Astrocyte (in vitro differentiated cells and primary cell): ENCODE data around the gene HSD17B14. TPM values are rescaled to one million over a fixed set of nuclear protein-coding genes. Genes with fewer than 3 reads are reported as not detected.

Source experiments
- DNase-seq: peaks from one replicate; pipeline ENCODE4 v3.0.0-alpha.2; 2010; ENCODE audit warnings: low read depth
- FAIRE-seq: peaks from 2 replicates; lab custom pipeline; 2011; peaks lifted over from hg19 to GRCh38; lab: Jason Lieb, UNC
- H2AFZ ChIP-seq: 2 replicates; pipeline ENCODE4 v1.6.0; 2012; ENCODE audit warnings: low read depth, low read length, inconsistent platforms
- H3K27ac ChIP-seq: 2 replicates; pipeline ENCODE4 v1.5.1; 2011; ENCODE audit warnings: low read depth, low read length, inconsistent platforms
- H3K27me3 ChIP-seq: 2 replicates; pipeline ENCODE4 v1.6.0; 2011; ENCODE audit warnings: low read length, inconsistent platforms; ENCODE audit not compliant: insufficient read depth
- H3K36me3 ChIP-seq: 2 replicates; pipeline ENCODE4 v1.5.1; 2011; ENCODE audit warnings: low read length, inconsistent platforms; ENCODE audit not compliant: insufficient read depth
- H3K4me1 ChIP-seq: 2 replicates; pipeline ENCODE4 v1.5.1; 2011; ENCODE audit warnings: low read length, inconsistent platforms; ENCODE audit not compliant: insufficient read depth
- H3K4me2 ChIP-seq: 2 replicates; pipeline ENCODE4 v1.6.0; 2012; ENCODE audit warnings: low read length, inconsistent platforms
- H3K4me3 ChIP-seq: 2 replicates; pipeline ENCODE4 v1.5.1; 2011; ENCODE audit warnings: low read depth, mild to moderate bottlenecking, low read length, inconsistent platforms; ENCODE audit not compliant: insufficient read depth
- H3K79me2 ChIP-seq: 2 replicates; pipeline ENCODE4 v1.6.0; 2012; ENCODE audit warnings: mild to moderate bottlenecking, low read length, inconsistent platforms; ENCODE audit not compliant: insufficient read depth
- H3K9ac ChIP-seq: 2 replicates; pipeline ENCODE4 v1.6.0; 2012; ENCODE audit warnings: mild to moderate bottlenecking, low read length, inconsistent platforms
- H3K9me3 ChIP-seq: 2 replicates; pipeline ENCODE4 v1.5.1; 2012; ENCODE audit warnings: low read depth, mild to moderate bottlenecking, low read length, inconsistent platforms; ENCODE audit not compliant: insufficient read depth
- H4K20me1 ChIP-seq: 2 replicates; pipeline ENCODE4 v1.6.0; 2012; ENCODE audit warnings: low read length, inconsistent platforms; ENCODE audit not compliant: insufficient read depth
- H3K27ac Mint-ChIP-seq: one replicate; pipeline ENCODE4 v1.8.0; 2021; ENCODE audit warnings: mild to moderate bottlenecking, mixed read lengths; ENCODE audit not compliant: unreplicated experiment
- H3K27me3 Mint-ChIP-seq: one replicate; pipeline ENCODE4 v1.8.0; 2021; ENCODE audit warnings: low read depth, mixed read lengths; ENCODE audit not compliant: unreplicated experiment
- H3K36me3 Mint-ChIP-seq: one replicate; pipeline ENCODE4 v1.8.0; 2021; ENCODE audit warnings: low read depth, mixed read lengths; ENCODE audit not compliant: unreplicated experiment
- H3K4me1 Mint-ChIP-seq: one replicate; pipeline ENCODE4 v1.8.0; 2021; ENCODE audit warnings: low read depth, mixed read lengths; ENCODE audit not compliant: unreplicated experiment
- H3K4me3 Mint-ChIP-seq: one replicate; pipeline ENCODE4 v1.8.0; 2021; ENCODE audit warnings: mild to moderate bottlenecking, moderate library complexity, mixed read lengths; ENCODE audit not compliant: unreplicated experiment
- H3K9me3 Mint-ChIP-seq: one replicate; pipeline ENCODE4 v1.8.0; 2021; ENCODE audit warnings: mild to moderate bottlenecking, mixed read lengths; ENCODE audit not compliant: unreplicated experiment
- EZH2 ChIP-seq: IDR thresholded peaks from 2 replicates; pipeline ENCODE4 v1.6.1; 2012; ENCODE audit warnings: mild to moderate bottlenecking, low read length, inconsistent platforms; ENCODE audit not compliant: insufficient read depth
- total RNA-seq: library from RNA; stranded (reverse); gene quantifications from 2 replicates; pipeline ENCODE4 v1.2.1, GENCODE V29; 2021
- TF ChIP-seq, protein P1 (sequence below): IDR thresholded peaks from 2 replicates; pipeline ENCODE4 v1.5.1; 2011; ENCODE audit warnings: low read depth, mild to moderate bottlenecking, inconsistent platforms, low read length, moderate library complexity; ENCODE audit not compliant: insufficient read depth

The HSD17B14 gene
- total RNA-seq, 1 donor from 2014 or later: 9.7 TPM

- H2AFZ ChIP-seq: no peak overlapping the region
- no peaks in the 10 kb centered on the region for H3K27me3 Mint-ChIP-seq
- H3K36me3 Mint-ChIP-seq: peaks cover 4% of the 10 kb centered on the region
- FAIRE-seq: no peak
- no peak overlapping the region for H3K27ac ChIP-seq
- TF ChIP-seq, protein P1, sequence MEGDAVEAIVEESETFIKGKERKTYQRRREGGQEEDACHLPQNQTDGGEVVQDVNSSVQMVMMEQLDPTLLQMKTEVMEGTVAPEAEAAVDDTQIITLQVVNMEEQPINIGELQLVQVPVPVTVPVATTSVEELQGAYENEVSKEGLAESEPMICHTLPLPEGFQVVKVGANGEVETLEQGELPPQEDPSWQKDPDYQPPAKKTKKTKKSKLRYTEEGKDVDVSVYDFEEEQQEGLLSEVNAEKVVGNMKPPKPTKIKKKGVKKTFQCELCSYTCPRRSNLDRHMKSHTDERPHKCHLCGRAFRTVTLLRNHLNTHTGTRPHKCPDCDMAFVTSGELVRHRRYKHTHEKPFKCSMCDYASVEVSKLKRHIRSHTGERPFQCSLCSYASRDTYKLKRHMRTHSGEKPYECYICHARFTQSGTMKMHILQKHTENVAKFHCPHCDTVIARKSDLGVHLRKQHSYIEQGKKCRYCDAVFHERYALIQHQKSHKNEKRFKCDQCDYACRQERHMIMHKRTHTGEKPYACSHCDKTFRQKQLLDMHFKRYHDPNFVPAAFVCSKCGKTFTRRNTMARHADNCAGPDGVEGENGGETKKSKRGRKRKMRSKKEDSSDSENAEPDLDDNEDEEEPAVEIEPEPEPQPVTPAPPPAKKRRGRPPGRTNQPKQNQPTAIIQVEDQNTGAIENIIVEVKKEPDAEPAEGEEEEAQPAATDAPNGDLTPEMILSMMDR: no peak
- no peak for TF ChIP-seq EZH2
- no peaks in the 10 kb centered on the region for H3K4me1 ChIP-seq
- H4K20me1 ChIP-seq: no peaks in the 10 kb centered on the region
- H3K9me3 Mint-ChIP-seq: no peaks in the 10 kb centered on the region
- peak overlapping the region; percentile 17 for H3K4me3 Mint-ChIP-seq
- H3K27ac Mint-ChIP-seq: no peak overlapping the region
- no peak overlapping the region for H3K4me3 ChIP-seq
- H3K9me3 ChIP-seq: peaks cover 2% of the 10 kb centered on the region
- H3K9ac ChIP-seq: no peak overlapping the region
- no peak for DNase-seq
- no peak overlapping the region for H3K4me2 ChIP-seq
- H3K36me3 ChIP-seq: no peaks in the 10 kb centered on the region
- no peaks in the 10 kb centered on the region for H3K79me2 ChIP-seq
- no peaks in the 10 kb centered on the region for H3K4me1 Mint-ChIP-seq
- no peaks in the 10 kb centered on the region for H3K27me3 ChIP-seq
These were observed 18.0 kb downstream of the HSD17B14 start for GRCh38 chr19:48818234-48818820.

GRCh38 chr19:48817585-48818124 lies 18.6 kb downstream of the HSD17B14 start:
- H3K27me3 Mint-ChIP-seq: no peaks in the 10 kb centered on the region
- Histone ChIP-seq H3K36me3 (no peaks in the 10 kb centered on the region), H3K9me3 (peaks cover 2% of the 10 kb centered on the region), H4K20me1 (no peaks in the 10 kb centered on the region), H3K4me1 (no peaks in the 10 kb centered on the region), H2AFZ (no peak overlapping the region), H3K4me3 (no peak overlapping the region), H3K79me2 (no peaks in the 10 kb centered on the region), H3K4me2 (no peak overlapping the region), H3K27ac (no peak overlapping the region), H3K9ac (no peak overlapping the region), H3K27me3 (no peaks in the 10 kb centered on the region)
- no peak for TF ChIP-seq EZH2
- TF ChIP-seq, protein P1: no peak
- no peak overlapping the region for H3K4me3 Mint-ChIP-seq
- DNase-seq (no peak), FAIRE-seq (no peak)
- H3K4me1 Mint-ChIP-seq: no peaks in the 10 kb centered on the region
- no peak overlapping the region for H3K27ac Mint-ChIP-seq
- H3K36me3 Mint-ChIP-seq: peaks cover 4% of the 10 kb centered on the region
- H3K9me3 Mint-ChIP-seq: no peaks in the 10 kb centered on the region

DNA sequence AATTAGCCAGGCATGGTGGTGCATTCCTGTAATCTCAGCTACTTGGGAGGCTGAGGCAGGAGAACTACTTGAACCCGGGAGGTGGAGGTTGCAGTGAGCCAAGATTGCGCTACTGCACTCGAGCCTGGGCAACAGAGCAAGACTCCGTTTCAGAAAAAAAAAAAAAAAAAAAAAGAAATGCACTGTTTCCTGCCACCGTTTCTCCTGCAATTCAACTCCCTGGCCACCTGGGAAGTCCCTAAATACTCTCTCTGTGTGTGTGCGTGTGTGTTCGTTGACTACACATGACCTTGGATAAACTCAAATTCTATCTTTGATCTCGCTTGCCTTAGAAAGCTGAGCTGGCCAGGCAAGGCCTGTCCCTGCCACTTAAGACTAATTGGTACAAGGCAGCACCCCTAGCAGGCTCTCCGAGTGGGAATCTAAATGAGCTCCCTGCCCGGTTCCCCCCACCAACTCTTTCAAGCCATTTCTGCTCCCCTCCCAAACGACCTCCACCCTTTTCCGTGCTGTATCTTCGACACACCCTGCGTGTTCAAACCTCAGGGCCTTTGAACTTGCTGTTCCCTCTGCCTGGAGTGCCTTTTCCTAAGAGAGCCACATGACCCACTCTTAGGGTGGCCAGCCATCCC lies 20.3 kb downstream of the HSD17B14 start:
- no peak for TF ChIP-seq EZH2
- TF ChIP-seq, protein P1: no peak
- Mint-ChIP-seq H3K27me3 (no peaks in the 10 kb centered on the region), H3K4me3 (peak overlapping the region; percentile 20), H3K9me3 (no peaks in the 10 kb centered on the region), H3K4me1 (no peaks in the 10 kb centered on the region), H3K36me3 (peaks cover 4% of the 10 kb centered on the region), H3K27ac (no peak overlapping the region)
- FAIRE-seq (no peak), DNase-seq (peak; percentile 6)
- no peaks in the 10 kb centered on the region for H3K4me1 ChIP-seq
- no peaks in the 10 kb centered on the region for H3K36me3 ChIP-seq
- no peak overlapping the region for H3K4me2 ChIP-seq
- H4K20me1 ChIP-seq: no peaks in the 10 kb centered on the region
- no peaks in the 10 kb centered on the region for H3K27me3 ChIP-seq
- H3K4me3 ChIP-seq: no peak overlapping the region
- no peaks in the 10 kb centered on the region for H3K9me3 ChIP-seq
- H3K9ac ChIP-seq: no peak overlapping the region
- no peak overlapping the region for H2AFZ ChIP-seq
- H3K27ac ChIP-seq: no peak overlapping the region
- H3K79me2 ChIP-seq: no peaks in the 10 kb centered on the region
